SK-N-SH treated with all-trans-retinoic acid at 6 μM for 48 hours (cell line): ENCODE results near the gene NOLC1.

ENCODE experiments used
- ATAC-seq: fragments of 200-7000 bp; cut with Tn5 transposase; 3 replicates; pipeline ENCODE4 v1.9.1; 2020; ENCODE audit warnings: mild to moderate bottlenecking, moderate library complexity
- ARNTL ChIP-seq: fragments of 450-650 bp; formaldehyde crosslinking; IDR thresholded peaks from 2 replicates; pipeline ENCODE4 v1.5.0; 2020; ENCODE audit warnings: low read depth, mild to moderate bottlenecking, moderate library complexity, borderline replicate concordance
- BACH2 ChIP-seq: fragments of 250-450 bp; sonication (Bioruptor Pico); IDR thresholded peaks from 2 replicates; pipeline ENCODE4 v1.9.0; 2021; ENCODE audit warnings: mild to moderate bottlenecking, borderline replicate concordance
- CSDC2 ChIP-seq: fragments of 250-450 bp; sonication (Bioruptor Pico); IDR thresholded peaks from 2 replicates; pipeline ENCODE4 v1.5.0; 2020; ENCODE audit warnings: mild to moderate bottlenecking, moderate library complexity
- ESRRG ChIP-seq: fragments of 250-450 bp; sonication (Bioruptor Pico); IDR thresholded peaks from 2 replicates; pipeline ENCODE4 v1.6.1; 2021; ENCODE audit warnings: mild to moderate bottlenecking
- GLIS3 ChIP-seq: fragments of 250-450 bp; sonication (Bioruptor Pico); IDR thresholded peaks from 2 replicates; pipeline ENCODE4 v1.5.0; 2020; ENCODE audit warnings: mild to moderate bottlenecking, moderate library complexity
- OSR1 ChIP-seq: fragments of 250-450 bp; sonication (Bioruptor Pico); IDR thresholded peaks from 2 replicates; pipeline ENCODE4 v1.8.0; 2022; ENCODE audit warnings: moderate library complexity, mild to moderate bottlenecking, inconsistent platforms
- PPARA ChIP-seq: fragments of 250-450 bp; sonication (Bioruptor Pico); IDR thresholded peaks from 2 replicates; pipeline ENCODE4 v1.5.0; 2020; ENCODE audit warnings: mild to moderate bottlenecking, borderline replicate concordance
- RARB ChIP-seq: fragments of 250-450 bp; sonication (Bioruptor Pico); IDR thresholded peaks from 2 replicates; pipeline ENCODE4 v1.8.0; 2021; ENCODE audit warnings: mild to moderate bottlenecking, moderate library complexity
- SNAI2 ChIP-seq: fragments of 250-450 bp; sonication (Bioruptor Pico); IDR thresholded peaks from 2 replicates; pipeline ENCODE4 v1.5.0; 2020; ENCODE audit warnings: mild to moderate bottlenecking, moderate library complexity
- TCF4 ChIP-seq: fragments of 250-450 bp; sonication (Bioruptor Pico); IDR thresholded peaks from 2 replicates; pipeline ENCODE4 v1.8.0; 2021; ENCODE audit warnings: mild to moderate bottlenecking, moderate library complexity, borderline replicate concordance
- ZC3H10 ChIP-seq: fragments of 250-450 bp; sonication (Bioruptor Pico); IDR thresholded peaks from 2 replicates; pipeline ENCODE4 v1.5.1; 2021; ENCODE audit warnings: mild to moderate bottlenecking, moderate library complexity
- ZFP3 ChIP-seq: fragments of 250-450 bp; sonication (Bioruptor Pico); IDR thresholded peaks from 2 replicates; pipeline ENCODE4 v1.5.0; 2020; ENCODE audit warnings: mild to moderate bottlenecking, moderate library complexity
- ZFP30 ChIP-seq: fragments of 450-650 bp; formaldehyde crosslinking; IDR thresholded peaks from 2 replicates; pipeline ENCODE4 v1.5.0; 2022; ENCODE audit warnings: mild to moderate bottlenecking, moderate library complexity
- ZNF565 ChIP-seq: fragments of 450-650 bp; formaldehyde crosslinking; conservative IDR thresholded peaks from 2 replicates; pipeline ENCODE4 v1.5.0; 2020; ENCODE audit warnings: low read depth, mild to moderate bottlenecking, moderate library complexity
- ZNF70 ChIP-seq: fragments of 450-650 bp; formaldehyde crosslinking; IDR thresholded peaks from 2 replicates; pipeline ENCODE4 v1.5.0; 2020; ENCODE audit warnings: mild to moderate bottlenecking, moderate library complexity
- ZNF8 ChIP-seq: fragments of 450-650 bp; formaldehyde crosslinking; IDR thresholded peaks from 2 replicates; pipeline ENCODE4 v1.5.0; 2020; ENCODE audit warnings: mild to moderate bottlenecking, moderate library complexity
- TF ChIP-seq, protein P1 (sequence below): fragments of 250-450 bp; sonication (Bioruptor Pico); IDR thresholded peaks from 2 replicates; pipeline ENCODE4 v1.8.0; 2020; ENCODE audit warnings: mild to moderate bottlenecking, moderate library complexity, borderline replicate concordance
- TF ChIP-seq, protein P2 (sequence below): fragments of 250-450 bp; sonication (Bioruptor Pico); IDR thresholded peaks from 2 replicates; pipeline ENCODE4 v1.5.0; 2020; ENCODE audit warnings: mild to moderate bottlenecking, moderate library complexity
- TF ChIP-seq, protein P3 (sequence below): fragments of 250-450 bp; sonication (Bioruptor Pico); IDR thresholded peaks from 2 replicates; pipeline ENCODE4 v1.8.0; 2021; ENCODE audit warnings: low read depth, mild to moderate bottlenecking, moderate library complexity, borderline replicate concordance

The NOLC1 gene

DNA sequence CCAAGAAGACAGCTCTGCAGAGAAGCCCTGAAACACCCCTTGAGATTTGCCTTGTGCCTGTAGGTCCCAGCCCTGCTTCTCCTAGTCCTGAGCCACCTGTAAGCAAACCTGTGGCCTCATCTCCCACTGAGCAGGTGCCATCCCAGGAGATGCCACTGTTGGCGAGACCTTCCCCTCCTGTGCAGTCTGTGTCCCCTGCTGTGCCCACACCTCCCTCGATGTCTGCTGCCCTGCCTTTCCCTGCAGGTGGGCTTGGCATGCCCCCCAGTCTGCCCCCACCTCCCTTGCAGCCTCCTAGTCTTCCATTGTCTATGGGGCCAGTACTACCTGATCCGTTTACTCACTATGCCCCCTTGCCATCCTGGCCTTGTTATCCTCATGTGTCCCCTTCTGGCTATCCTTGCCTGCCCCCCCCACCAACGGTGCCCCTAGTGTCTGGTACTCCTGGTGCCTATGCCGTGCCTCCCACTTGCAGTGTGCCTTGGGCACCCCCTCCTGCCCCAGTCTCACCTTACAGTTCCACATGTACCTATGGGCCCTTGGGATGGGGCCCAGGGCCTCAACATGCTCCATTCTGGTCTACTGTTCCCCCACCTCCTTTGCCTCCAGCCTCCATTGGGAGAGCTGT lies 11.2 kb upstream of the NOLC1 start:
- no peak for ATAC-seq
- no peak for TF ChIP-seq SNAI2
- no peak for TF ChIP-seq PPARA (CRISPR knock-in tag)
- TF ChIP-seq ZFP30: no peak
- no peak for TF ChIP-seq ZNF565
- TF ChIP-seq ZNF8 (CRISPR knock-in tag): no peak
- TF ChIP-seq TCF4 (CRISPR knock-in tag): no peak
- no peak for TF ChIP-seq ARNTL
- TF ChIP-seq, protein P1, sequence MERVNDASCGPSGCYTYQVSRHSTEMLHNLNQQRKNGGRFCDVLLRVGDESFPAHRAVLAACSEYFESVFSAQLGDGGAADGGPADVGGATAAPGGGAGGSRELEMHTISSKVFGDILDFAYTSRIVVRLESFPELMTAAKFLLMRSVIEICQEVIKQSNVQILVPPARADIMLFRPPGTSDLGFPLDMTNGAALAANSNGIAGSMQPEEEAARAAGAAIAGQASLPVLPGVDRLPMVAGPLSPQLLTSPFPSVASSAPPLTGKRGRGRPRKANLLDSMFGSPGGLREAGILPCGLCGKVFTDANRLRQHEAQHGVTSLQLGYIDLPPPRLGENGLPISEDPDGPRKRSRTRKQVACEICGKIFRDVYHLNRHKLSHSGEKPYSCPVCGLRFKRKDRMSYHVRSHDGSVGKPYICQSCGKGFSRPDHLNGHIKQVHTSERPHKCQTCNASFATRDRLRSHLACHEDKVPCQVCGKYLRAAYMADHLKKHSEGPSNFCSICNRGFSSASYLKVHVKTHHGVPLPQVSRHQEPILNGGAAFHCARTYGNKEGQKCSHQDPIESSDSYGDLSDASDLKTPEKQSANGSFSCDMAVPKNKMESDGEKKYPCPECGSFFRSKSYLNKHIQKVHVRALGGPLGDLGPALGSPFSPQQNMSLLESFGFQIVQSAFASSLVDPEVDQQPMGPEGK (CRISPR knock-in tag): no peak
- TF ChIP-seq ZC3H10 (CRISPR knock-in tag): no peak
- TF ChIP-seq OSR1 (CRISPR knock-in tag): no peak
- no peak for TF ChIP-seq ZFP3 (CRISPR knock-in tag)
- no peak for TF ChIP-seq GLIS3 (CRISPR knock-in tag)
- no peak for TF ChIP-seq ESRRG (CRISPR knock-in tag)
- TF ChIP-seq, protein P2, sequence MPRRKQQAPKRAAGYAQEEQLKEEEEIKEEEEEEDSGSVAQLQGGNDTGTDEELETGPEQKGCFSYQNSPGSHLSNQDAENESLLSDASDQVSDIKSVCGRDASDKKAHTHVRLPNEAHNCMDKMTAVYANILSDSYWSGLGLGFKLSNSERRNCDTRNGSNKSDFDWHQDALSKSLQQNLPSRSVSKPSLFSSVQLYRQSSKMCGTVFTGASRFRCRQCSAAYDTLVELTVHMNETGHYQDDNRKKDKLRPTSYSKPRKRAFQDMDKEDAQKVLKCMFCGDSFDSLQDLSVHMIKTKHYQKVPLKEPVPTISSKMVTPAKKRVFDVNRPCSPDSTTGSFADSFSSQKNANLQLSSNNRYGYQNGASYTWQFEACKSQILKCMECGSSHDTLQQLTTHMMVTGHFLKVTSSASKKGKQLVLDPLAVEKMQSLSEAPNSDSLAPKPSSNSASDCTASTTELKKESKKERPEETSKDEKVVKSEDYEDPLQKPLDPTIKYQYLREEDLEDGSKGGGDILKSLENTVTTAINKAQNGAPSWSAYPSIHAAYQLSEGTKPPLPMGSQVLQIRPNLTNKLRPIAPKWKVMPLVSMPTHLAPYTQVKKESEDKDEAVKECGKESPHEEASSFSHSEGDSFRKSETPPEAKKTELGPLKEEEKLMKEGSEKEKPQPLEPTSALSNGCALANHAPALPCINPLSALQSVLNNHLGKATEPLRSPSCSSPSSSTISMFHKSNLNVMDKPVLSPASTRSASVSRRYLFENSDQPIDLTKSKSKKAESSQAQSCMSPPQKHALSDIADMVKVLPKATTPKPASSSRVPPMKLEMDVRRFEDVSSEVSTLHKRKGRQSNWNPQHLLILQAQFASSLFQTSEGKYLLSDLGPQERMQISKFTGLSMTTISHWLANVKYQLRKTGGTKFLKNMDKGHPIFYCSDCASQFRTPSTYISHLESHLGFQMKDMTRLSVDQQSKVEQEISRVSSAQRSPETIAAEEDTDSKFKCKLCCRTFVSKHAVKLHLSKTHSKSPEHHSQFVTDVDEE (CRISPR knock-in tag): no peak

DNA sequence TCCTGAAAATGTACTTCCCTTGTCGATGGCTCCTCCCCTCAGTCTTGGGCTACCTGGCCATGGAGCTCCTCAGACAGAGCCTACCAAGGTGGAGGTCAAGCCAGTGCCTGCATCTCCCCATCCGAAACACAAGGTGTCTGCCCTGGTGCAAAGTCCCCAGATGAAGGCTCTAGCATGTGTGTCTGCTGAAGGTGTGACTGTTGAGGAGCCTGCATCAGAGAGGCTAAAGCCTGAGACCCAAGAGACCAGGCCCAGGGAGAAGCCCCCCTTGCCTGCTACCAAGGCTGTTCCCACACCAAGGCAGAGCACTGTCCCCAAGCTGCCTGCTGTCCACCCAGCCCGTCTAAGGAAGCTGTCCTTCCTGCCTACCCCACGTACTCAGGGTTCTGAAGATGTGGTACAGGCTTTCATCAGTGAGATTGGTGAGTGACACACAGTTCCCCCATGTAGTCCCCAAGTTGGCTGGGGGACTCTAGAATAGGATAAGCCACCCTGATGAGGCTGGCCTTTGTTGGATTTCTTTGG lies 10.5 kb upstream of the NOLC1 start:
- no peak for ATAC-seq
- TF ChIP-seq CSDC2 (CRISPR knock-in tag) (no peak), BACH2 (CRISPR knock-in tag) (no peak)
- TF ChIP-seq, all 23 proteins: peak for 0

DNA sequence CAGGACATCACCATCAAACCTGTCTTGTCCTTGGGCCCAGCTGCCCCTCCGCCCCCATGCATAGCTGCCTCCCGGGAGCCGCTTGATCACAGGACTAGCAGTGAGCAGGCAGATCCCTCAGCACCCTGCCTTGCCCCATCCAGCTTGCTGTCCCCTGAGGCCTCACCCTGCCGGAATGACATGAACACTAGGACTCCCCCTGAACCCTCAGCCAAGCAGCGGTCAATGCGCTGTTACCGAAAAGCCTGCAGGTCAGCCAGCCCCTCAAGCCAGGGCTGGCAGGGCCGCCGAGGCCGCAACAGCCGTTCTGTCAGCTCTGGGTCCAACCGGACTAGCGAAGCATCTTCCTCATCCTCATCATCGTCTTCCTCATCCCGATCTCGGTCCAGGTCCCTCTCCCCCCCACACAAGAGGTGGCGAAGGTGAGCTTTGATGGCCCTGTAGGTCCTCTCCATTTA lies 5.2 kb upstream of the NOLC1 start:
- no peak for ATAC-seq
- no peak for TF ChIP-seq ZNF70
- no peak for TF ChIP-seq ZC3H10 (CRISPR knock-in tag)

DNA sequence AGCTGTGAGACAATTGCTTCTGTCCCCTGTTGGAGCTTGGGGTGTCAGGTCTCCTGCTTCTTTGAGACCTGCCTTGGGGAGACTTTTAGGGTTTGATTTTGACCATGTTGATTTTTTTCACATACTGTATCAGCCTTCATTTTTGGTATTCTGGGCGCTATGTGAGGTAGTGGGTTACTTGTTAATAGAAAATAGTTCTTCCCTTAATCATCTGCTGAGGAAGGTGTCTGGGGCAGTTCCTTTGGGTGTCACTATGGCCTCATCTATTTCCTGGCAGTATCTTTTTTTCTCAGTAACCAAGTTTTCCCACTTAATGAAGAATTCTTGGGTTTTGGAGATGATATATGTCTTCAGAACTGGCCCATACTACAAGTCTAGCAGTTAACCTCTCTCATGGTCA lies 4.6 kb upstream of the NOLC1 start:
- TF ChIP-seq OSR1 (CRISPR knock-in tag): no peak
- TF ChIP-seq RARB (CRISPR knock-in tag): no peak
- TF ChIP-seq ZC3H10 (CRISPR knock-in tag): no peak
- TF ChIP-seq TCF4 (CRISPR knock-in tag): no peak
- no peak for ATAC-seq

DNA sequence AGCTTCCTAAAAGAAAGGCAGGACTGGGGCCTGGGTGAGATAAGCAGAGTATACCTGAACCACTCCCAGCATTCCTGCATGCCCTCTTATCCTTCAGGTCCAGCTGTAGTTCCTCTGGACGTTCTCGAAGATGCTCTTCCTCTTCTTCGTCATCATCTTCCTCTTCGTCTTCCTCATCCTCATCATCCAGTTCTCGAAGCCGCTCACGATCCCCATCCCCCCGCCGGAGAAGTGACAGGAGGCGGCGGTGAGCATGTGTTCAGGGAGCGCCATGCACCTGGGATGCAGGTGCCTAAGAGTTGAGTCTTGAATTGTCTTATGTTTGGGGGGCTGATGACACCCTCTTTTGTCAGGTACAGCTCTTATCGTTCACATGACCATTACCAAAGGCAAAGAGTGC lies 3.9 kb upstream of the NOLC1 start:
- ATAC-seq: no peak
- TF ChIP-seq ZNF565 (no peak), SNAI2 (no peak), ZC3H10 (CRISPR knock-in tag) (no peak), ZNF70 (no peak), PPARA (CRISPR knock-in tag) (no peak), GLIS3 (CRISPR knock-in tag) (no peak), TCF4 (CRISPR knock-in tag) (no peak)
- TF ChIP-seq, protein P1 (CRISPR knock-in tag): no peak
- TF ChIP-seq, protein P3, sequence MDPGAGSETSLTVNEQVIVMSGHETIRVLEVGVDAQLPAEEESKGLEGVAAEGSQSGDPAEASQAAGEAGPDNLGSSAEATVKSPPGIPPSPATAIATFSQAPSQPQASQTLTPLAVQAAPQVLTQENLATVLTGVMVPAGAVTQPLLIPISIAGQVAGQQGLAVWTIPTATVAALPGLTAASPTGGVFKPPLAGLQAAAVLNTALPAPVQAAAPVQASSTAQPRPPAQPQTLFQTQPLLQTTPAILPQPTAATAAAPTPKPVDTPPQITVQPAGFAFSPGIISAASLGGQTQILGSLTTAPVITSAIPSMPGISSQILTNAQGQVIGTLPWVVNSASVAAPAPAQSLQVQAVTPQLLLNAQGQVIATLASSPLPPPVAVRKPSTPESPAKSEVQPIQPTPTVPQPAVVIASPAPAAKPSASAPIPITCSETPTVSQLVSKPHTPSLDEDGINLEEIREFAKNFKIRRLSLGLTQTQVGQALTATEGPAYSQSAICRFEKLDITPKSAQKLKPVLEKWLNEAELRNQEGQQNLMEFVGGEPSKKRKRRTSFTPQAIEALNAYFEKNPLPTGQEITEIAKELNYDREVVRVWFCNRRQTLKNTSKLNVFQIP (CRISPR knock-in tag): no peak
